OCI-LY1 (cell line): ENCODE measurements around the gene ZBTB45.

ENCODE experiments used
- CTCF ChIP-seq: fragments of 200-600 bp; sonication (generic), shearing (Covaris generic); IDR thresholded peaks from 2 replicates; pipeline ENCODE4 v1.5.1; 2017; ENCODE audit warnings: mild to moderate bottlenecking, antibody characterized with exemption, low read length, moderate library complexity, mixed read lengths
- EZH2 ChIP-seq: fragments of 200-600 bp; sonication (generic), shearing (Covaris generic); IDR thresholded peaks from 2 replicates; pipeline ENCODE4 v1.8.0; 2017; ENCODE audit warnings: borderline replicate concordance, mixed run types, mild to moderate bottlenecking, antibody characterized with exemption, low read length, moderate library complexity, mixed read lengths

GRCh38 chr19:58468216-58468839 lies 51.3 kb downstream of the ZBTB45 start:
- TF ChIP-seq EZH2 (no peak), CTCF (no peak)
